GM18505 (cell line): Measurements from ENCODE around the gene PCDHGA12.
"Not testable (repeated sequence)": the region's sequence is repeated elsewhere in the genome, so short reads cannot be mapped to it uniquely, and the experiment has no call there.

Experiments
- ATAC-seq: cut with Tn5 transposase; IDR thresholded peaks from one replicate; pipeline ENCODE4 v1.9.1; 2021; ENCODE audit not compliant: unreplicated experiment
- POLR2A ChIP-seq: IDR thresholded peaks from 4 replicates; pipeline ENCODE4 v1.6.1; 2011; ENCODE audit warnings: borderline replicate concordance; ENCODE audit not compliant: insufficient read depth, insufficient read length; ENCODE audit errors: extremely low read depth

Gene PCDHGA12

GRCh38 chr5:141398608-141399007 is 31.7 kb upstream of the PCDHGA12 start:
- ATAC-seq, result no peak
- TF ChIP-seq POLR2A, result no peak

DNA sequence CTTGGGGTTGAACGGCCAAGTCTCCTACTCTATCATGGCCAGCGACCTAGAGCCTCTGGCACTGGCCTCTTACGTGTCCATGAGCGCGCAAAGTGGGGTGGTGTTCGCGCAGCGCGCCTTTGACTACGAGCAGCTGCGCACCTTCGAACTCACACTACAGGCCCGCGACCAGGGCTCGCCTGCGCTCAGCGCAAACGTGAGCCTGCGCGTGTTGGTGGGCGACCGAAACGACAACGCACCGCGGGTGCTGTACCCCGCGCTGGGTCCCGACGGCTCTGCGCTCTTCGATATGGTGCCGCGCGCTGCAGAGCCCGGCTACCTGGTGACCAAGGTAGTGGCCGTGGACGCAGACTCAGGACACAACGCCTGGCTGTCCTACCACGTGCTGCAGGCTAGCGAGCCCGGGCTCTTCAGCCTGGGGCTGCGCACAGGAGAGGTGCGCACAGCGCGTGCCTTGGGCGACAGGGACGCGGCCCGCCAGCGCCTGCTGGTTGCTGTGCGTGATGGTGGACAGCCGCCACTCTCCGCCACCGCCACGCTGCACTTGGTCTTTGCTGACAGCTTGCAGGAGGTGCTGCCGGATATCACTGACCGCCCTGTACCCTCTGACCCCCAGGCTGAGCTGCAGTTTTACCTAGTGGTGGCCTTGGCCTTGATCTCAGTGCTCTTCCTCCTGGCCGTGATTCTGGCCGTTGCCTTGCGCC is 30.6 kb upstream of the PCDHGA12 start:
- no peak for TF ChIP-seq POLR2A
- ATAC-seq, result no peak

GRCh38 chr5:141402553-141403243 is 27.6 kb upstream of the PCDHGA12 start, which contains the start of gene PCDHGA9:
Gene PCDHGA9 (plus strand): TSS chr5:141402778. CDS start chr5:141402953, 175 bp downstream.
- ATAC-seq, result no peak
- no peak for TF ChIP-seq POLR2A

GRCh38 chr5:141403387-141403786 is 26.9 kb upstream of the PCDHGA12 start:
- ATAC-seq, result no peak

DNA sequence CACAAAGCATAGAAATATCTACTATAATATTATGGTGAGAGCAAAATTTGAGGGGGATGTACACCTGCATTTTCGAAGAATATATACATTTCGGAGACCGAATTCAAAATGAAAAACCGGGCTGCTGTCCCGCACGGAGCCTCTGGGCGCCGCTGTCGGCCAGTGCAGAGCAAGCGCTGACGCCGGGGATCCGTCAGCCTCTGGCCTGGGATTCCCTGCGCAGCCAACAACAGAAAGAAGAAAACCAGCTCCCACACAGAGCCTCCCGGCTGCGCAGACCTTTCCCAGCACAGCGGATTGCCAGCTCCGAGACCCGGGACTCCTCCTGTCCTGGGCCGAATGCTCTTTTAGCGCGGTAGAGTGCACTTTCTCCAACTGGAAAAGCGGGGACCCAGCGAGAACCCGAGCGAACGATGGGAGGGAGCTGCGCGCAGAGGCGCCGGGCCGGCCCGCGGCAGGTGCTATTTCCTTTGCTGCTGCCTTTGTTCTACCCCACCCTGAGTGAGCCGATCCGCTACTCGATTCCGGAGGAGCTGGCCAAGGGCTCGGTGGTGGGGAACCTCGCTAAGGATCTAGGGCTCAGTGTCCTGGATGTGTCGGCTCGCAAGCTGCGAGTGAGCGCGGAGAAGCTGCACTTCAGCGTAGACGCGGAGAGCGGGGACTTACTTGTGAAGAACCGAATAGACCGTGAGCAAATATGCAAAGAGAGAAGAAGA is 22.4 kb upstream of the PCDHGA12 start, which contains the start of gene PCDHGB6:
TSS of gene PCDHGB6 (plus strand) at position 232 of the 716 bp plus-strand sequence. CDS start at position 414, 182 bp downstream.
- ATAC-seq, result not testable (repeated sequence)

More at GRCh38 chr5:141403387-141403786, 26.9 kb upstream of the PCDHGA12 start:
- no peak for TF ChIP-seq POLR2A

- TF ChIP-seq POLR2A, result no peak
- ATAC-seq, result no peak
These were observed 20.6 kb upstream of the PCDHGA12 start for GRCh38 chr5:141409598-141410306.

- no peak for ATAC-seq
- no peak for TF ChIP-seq POLR2A
These were observed 18.7 kb upstream of the PCDHGA12 start for GRCh38 chr5:141411575-141411974.

DNA sequence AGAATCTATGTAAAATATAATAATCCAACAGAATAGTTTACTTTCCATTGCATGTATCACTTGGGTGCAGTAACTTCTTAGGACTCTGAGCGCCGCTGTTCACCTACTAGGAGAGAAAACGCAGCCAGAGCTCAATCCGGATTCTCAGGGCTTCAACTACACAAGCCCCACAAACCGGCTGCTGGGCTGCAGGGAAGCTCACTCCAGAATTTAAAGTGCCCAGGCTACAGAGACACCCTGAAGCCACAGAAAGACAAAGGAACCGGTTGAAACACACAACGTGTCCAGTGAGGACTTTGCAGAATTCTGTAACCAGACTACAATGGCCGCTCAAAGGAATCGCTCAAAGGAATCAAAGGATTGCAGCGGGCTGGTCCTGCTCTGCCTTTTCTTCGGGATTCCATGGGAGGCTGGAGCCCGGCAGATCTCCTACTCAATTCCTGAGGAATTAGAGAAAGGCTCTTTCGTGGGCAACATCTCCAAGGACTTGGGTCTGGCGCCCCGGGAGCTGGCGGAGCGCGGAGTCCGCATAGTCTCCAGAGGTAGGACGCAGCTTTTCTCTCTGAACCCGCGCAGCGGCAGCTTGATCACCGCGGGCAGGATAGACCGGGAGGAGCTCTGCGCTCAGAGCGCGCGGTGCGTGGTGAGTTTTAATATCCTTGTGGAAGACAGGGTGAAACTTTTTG is 17.3 kb upstream of the PCDHGA12 start, which contains the start of gene PCDHGA10:
TSS of gene PCDHGA10 (plus strand) at position 134 of the 686 bp plus-strand sequence. CDS start at position 323, 189 bp downstream.
- peak; percentile 74 for ATAC-seq
- TF ChIP-seq POLR2A, result no peak

GRCh38 chr5:141413540-141414069 is 16.7 kb upstream of the PCDHGA12 start:
- no peak for ATAC-seq

DNA sequence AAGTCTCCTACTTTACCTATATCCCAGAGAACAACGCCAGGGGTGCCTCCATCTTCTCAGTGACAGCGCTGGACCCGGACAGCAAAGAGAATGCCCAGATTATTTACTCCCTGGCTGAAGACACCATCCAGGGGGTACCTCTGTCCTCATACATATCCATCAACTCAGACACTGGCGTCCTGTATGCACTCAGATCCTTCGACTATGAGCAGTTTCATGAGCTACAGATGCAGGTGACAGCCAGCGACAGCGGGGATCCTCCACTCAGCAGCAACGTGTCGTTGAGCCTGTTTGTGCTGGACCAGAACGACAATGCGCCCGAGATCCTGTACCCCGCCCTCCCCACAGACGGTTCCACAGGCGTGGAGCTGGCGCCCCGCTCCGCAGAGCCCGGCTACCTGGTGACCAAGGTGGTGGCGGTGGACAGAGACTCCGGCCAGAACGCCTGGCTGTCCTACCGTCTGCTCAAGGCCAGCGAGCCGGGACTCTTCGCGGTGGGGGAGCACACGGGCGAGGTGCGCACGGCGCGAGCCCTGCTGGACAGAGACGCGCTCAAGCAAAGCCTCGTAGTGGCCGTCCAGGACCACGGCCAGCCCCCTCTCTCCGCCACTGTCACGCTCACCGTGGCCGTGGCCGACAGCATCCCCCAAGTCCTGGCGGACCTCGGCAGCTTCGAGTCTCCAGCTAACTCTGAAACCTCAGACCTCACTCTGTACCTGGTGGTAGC is 15.6 kb upstream of the PCDHGA12 start:
- not testable (repeated sequence) for ATAC-seq

More at GRCh38 chr5:141413540-141414069, 16.7 kb upstream of the PCDHGA12 start:
- no peak for TF ChIP-seq POLR2A

DNA sequence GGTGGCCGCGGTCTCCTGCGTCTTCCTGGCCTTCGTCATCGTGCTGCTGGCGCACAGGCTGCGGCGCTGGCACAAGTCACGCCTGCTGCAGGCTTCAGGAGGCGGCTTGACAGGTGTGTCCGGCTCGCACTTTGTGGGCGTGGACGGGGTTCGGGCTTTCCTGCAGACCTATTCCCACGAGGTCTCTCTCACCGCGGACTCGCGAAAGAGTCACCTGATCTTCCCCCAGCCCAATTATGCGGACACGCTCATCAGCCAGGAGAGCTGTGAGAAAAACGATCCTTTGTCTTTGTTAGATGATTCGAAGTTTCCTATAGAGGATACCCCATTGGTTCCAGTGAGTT is 15.1 kb upstream of the PCDHGA12 start:
- ATAC-seq, result not testable (repeated sequence)

GRCh38 chr5:141417494-141418172 is 12.7 kb upstream of the PCDHGA12 start, which contains the start of gene PCDHGB7:
Gene PCDHGB7 (plus strand): TSS chr5:141417677. CDS start chr5:141417860, 183 bp downstream.
- peak; percentile 65 for ATAC-seq
